Esophagus muscularis mucosa (tissue), 4 donors: ENCODE measurements around the gene MTG2. TPM values are rescaled to one million over a fixed set of nuclear protein-coding genes. Genes with fewer than 3 reads are reported as not detected.

ENCODE experiments used
- DNase-seq: peaks from one replicate; pipeline ENCODE4 v3.0.0-alpha.2; 2017; ENCODE audit errors: extremely low spot score
- H3K27ac ChIP-seq, 4 donors: fragments of 200-600 bp; sonication (generic); replicated peaks in 1 of 4; 1 replicate in 3 of 4; 2 replicates in 1 of 4; pipeline ENCODE4 v1.5.1; 2016 to 2019; ENCODE audit warnings: mild to moderate bottlenecking in 1 of 4
- H3K27me3 ChIP-seq, 4 donors: fragments of 200-600 bp; sonication (generic); one replicate each; pipeline versions ENCODE4 v1.5.1 to v1.6.0; 2016 to 2019
- H3K36me3 ChIP-seq, 4 donors: fragments of 200-600 bp; sonication (generic); one replicate each; pipeline ENCODE4 v1.5.1; 2016 to 2019
- H3K4me1 ChIP-seq, 4 donors: fragments of 200-600 bp; sonication (generic); one replicate each; pipeline ENCODE4 v1.5.1; 2016 to 2019
- H3K4me3 ChIP-seq, 4 donors: fragments of 200-600 bp; sonication (generic); 1 replicate in 2 of 4; 2 replicates in 2 of 4; pipeline ENCODE4 v1.5.1; 2016 to 2019; ENCODE audit warnings: mild to moderate bottlenecking in 4 of 4, moderate library complexity in 1 of 4
- H3K9me3 ChIP-seq, 4 donors: fragments of 200-600 bp; sonication (generic); 1 replicate in 3 of 4; 2 replicates in 1 of 4; pipeline ENCODE4 v1.5.1; 2016 to 2019
- EP300 ChIP-seq: sonication (generic); formaldehyde crosslinking; IDR thresholded peaks from one replicate; pipeline ENCODE4 v1.6.1; 2017; ENCODE audit warnings: antibody characterized with exemption
- POLR2A ChIP-seq: fragments of 450-650 bp; IDR thresholded peaks from one replicate; pipeline ENCODE4 v1.6.1; 2017; ENCODE audit warnings: antibody characterized with exemption, moderate library complexity, mild to moderate bottlenecking, low read depth
- POLR2AphosphoS5 ChIP-seq, 2 donors: sonication (generic); formaldehyde crosslinking; IDR thresholded peaks; one replicate each; pipeline ENCODE4 v1.6.1; 2017; ENCODE audit warnings: antibody characterized with exemption in 2 of 2
- WGBS: methylation state at CpG from one replicate; pipeline ENCODE4 v1.1.5; 2018; 5-methylcytosine and 5-hydroxymethylcytosine counted together
- intact Hi-C: fragments of 100-400 bp; cut with DNase I; formaldehyde crosslinking; loops from one replicate; pipeline ENCODE4 v1.15.1; 2023
- total RNA-seq, 4 donors: library from RNA; depleted of rRNA; stranded (reverse); fragments of >200 nt; gene quantifications; one replicate each; pipeline versions ENCODE4 v1.1.0 to v1.2.1, GENCODE V29; 2016
- TF ChIP-seq, protein P1 (sequence below), 3 experiments: fragments of 200-600 bp in 2 of 3; fragments of 450-650 bp in 1 of 3; sonication (generic) in 2 of 3; IDR thresholded peaks; one replicate each; pipeline ENCODE4 v1.5.1; 2017 to 2019; ENCODE audit warnings: antibody characterized with exemption in 3 of 3, mild to moderate bottlenecking in 2 of 3, moderate library complexity in 1 of 3

Gene MTG2
- total RNA-seq, 4 donors from 2014 or later, result 21.6 to 26.5 (median 26.0) TPM

- H3K27ac ChIP-seq, result no peak overlapping the region
- H3K36me3 ChIP-seq, result no peaks in the 10 kb centered on the region
- no peaks in the 10 kb centered on the region for H3K9me3 ChIP-seq
- no peak for DNase-seq
- 5% methylated on average over 37 of the region's 46 CpGs for WGBS
- TF ChIP-seq EP300 (no peak), POLR2A (no peak), POLR2AphosphoS5 (IDR thresholded peaks at IDR 0.05) (no peak)
- TF ChIP-seq, protein P1, sequence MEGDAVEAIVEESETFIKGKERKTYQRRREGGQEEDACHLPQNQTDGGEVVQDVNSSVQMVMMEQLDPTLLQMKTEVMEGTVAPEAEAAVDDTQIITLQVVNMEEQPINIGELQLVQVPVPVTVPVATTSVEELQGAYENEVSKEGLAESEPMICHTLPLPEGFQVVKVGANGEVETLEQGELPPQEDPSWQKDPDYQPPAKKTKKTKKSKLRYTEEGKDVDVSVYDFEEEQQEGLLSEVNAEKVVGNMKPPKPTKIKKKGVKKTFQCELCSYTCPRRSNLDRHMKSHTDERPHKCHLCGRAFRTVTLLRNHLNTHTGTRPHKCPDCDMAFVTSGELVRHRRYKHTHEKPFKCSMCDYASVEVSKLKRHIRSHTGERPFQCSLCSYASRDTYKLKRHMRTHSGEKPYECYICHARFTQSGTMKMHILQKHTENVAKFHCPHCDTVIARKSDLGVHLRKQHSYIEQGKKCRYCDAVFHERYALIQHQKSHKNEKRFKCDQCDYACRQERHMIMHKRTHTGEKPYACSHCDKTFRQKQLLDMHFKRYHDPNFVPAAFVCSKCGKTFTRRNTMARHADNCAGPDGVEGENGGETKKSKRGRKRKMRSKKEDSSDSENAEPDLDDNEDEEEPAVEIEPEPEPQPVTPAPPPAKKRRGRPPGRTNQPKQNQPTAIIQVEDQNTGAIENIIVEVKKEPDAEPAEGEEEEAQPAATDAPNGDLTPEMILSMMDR (IDR thresholded peaks at IDR 0.05), result no peak
- peaks cover 5 to 99% (median 58%) of the 10 kb centered on the region in 4 donors for H3K27me3 ChIP-seq
- H3K4me3 ChIP-seq, result peak overlapping the region; percentile 25 to 59 (median 45)
- peaks cover 15 to 28% (median 21%) of the 10 kb centered on the region in 4 donors for H3K4me1 ChIP-seq
- intact Hi-C loops, result no loop called here
These were observed 38.1 kb downstream of the MTG2 start for GRCh38 chr20:62220666-62221568.

- Histone ChIP-seq H3K4me3 (no peak overlapping the region), H3K9me3 (no peaks in the 10 kb centered on the region), H3K27ac (no peak overlapping the region), H3K36me3 (no peaks in the 10 kb centered on the region), H3K27me3 (peaks cover 5 to 99% (median 55%) of the 10 kb centered on the region in 4 donors), H3K4me1 (peaks cover 15 to 28% (median 21%) of the 10 kb centered on the region in 4 donors)
- DNase-seq, result no peak
- WGBS, result 100% methylated on average over 6 of the region's 18 CpGs
- intact Hi-C loops, result no loop called here
- TF ChIP-seq POLR2AphosphoS5 (IDR thresholded peaks at IDR 0.05) (no peak), POLR2A (no peak), EP300 (no peak)
- TF ChIP-seq, protein P1 (IDR thresholded peaks at IDR 0.05), result no peak
These were observed 39.5 kb downstream of the MTG2 start for GRCh38 chr20:62222266-62222850.

DNA sequence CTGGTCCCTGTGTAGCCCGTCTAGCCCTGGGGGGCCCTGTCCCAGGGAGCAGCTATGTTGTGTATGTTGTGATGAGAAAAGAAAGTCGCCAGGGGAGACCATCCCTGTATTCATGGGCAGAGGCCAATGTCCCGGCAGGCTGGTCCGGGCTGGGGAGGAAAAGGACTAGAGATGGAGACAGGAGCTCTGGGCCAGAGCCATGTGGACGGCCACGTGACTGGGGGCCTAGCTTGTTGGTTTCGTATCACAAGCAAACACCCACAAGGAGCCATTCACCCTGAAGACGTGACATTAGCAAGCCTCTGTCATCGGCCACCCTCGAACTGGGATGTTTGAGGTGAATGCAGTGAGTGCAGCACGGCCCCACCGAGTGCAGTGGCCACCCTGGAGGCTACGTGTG is 40.1 kb downstream of the MTG2 start:
- WGBS, result 83% methylated on average over 13 of the region's 13 CpGs

GRCh38 chr20:62223571-62223970 is 40.7 kb downstream of the MTG2 start:
- Histone ChIP-seq H3K9me3 (no peaks in the 10 kb centered on the region), H3K27me3 (peaks cover 0 to 99% (median 44%) of the 10 kb centered on the region in 4 donors)

More for the DNA sequence above, 40.1 kb downstream of the MTG2 start:
- no peaks in the 10 kb centered on the region for H3K9me3 ChIP-seq
- no peak for DNase-seq
- TF ChIP-seq, protein P1 (IDR thresholded peaks at IDR 0.05), result no peak
- TF ChIP-seq POLR2A, result no peak
- no peak for TF ChIP-seq POLR2AphosphoS5 (IDR thresholded peaks at IDR 0.05)
- TF ChIP-seq EP300, result no peak
- H3K4me3 ChIP-seq, result no peak overlapping the region
- H3K4me1 ChIP-seq, result peaks cover 15 to 28% (median 21%) of the 10 kb centered on the region in 4 donors
- intact Hi-C loops, result no loop called here
- no peaks in the 10 kb centered on the region for H3K36me3 ChIP-seq
- H3K27ac ChIP-seq, result no peak overlapping the region
- H3K27me3 ChIP-seq, result peaks cover 4 to 99% (median 49%) of the 10 kb centered on the region in 4 donors

More at GRCh38 chr20:62223571-62223970, 40.7 kb downstream of the MTG2 start:
- intact Hi-C loops, result no loop called here
- H3K27ac ChIP-seq, result no peak overlapping the region
- no peak for DNase-seq
- no peaks in the 10 kb centered on the region for H3K36me3 ChIP-seq
- peaks cover 15 to 28% (median 21%) of the 10 kb centered on the region in 4 donors for H3K4me1 ChIP-seq
- no peak overlapping the region for H3K4me3 ChIP-seq
- WGBS, result 87% methylated on average over 7 of the region's 9 CpGs
- TF ChIP-seq EP300 (no peak), POLR2A (no peak), POLR2AphosphoS5 (IDR thresholded peaks at IDR 0.05) (no peak)
- TF ChIP-seq, protein P1 (IDR thresholded peaks at IDR 0.05), result no peak
